IPS DF 6.9 (cell line): ENCODE data around the gene N4BP2.

ENCODE experiments used
- DNase-seq: peaks from one replicate; pipeline ENCODE4 v3.0.0-alpha.2; 2013; ENCODE audit warnings: low read depth, low spot score
- H3K27ac ChIP-seq: one replicate; pipeline ENCODE4 v1.5.1; 2013; ENCODE audit warnings: low read length, control low read depth
- H3K27me3 ChIP-seq: 2 replicates; pipeline ENCODE4 v1.6.1; 2013; ENCODE audit warnings: mild to moderate bottlenecking, low read length; ENCODE audit not compliant: control insufficient read depth, insufficient read depth
- H3K36me3 ChIP-seq: 2 replicates; pipeline ENCODE4 v1.6.1; 2013; ENCODE audit warnings: low read length; ENCODE audit not compliant: control insufficient read depth, insufficient read depth
- H3K4me1 ChIP-seq: 2 replicates; pipeline ENCODE4 v1.6.1; 2013; ENCODE audit warnings: low read length; ENCODE audit not compliant: control insufficient read depth, insufficient read depth
- H3K4me3 ChIP-seq: 2 replicates; pipeline ENCODE4 v1.5.1; 2013; ENCODE audit warnings: mild to moderate bottlenecking, low read length
- H3K9me3 ChIP-seq: 2 replicates; pipeline ENCODE4 v1.6.1; 2013; ENCODE audit warnings: low read length, inconsistent platforms; ENCODE audit not compliant: control insufficient read depth, insufficient read depth
- WGBS: extraction: QIAGEN DNeasy Blood & Tissue Kit; methylation state at CpG from one replicate; pipeline ENCODE4 v1.1.7; 2013; ENCODE audit warnings: mixed read lengths, missing lambda C conversion rate; ENCODE audit not compliant: insufficient read length, insufficient coverage; 5-methylcytosine and 5-hydroxymethylcytosine counted together

N4BP2 gene

DNA sequence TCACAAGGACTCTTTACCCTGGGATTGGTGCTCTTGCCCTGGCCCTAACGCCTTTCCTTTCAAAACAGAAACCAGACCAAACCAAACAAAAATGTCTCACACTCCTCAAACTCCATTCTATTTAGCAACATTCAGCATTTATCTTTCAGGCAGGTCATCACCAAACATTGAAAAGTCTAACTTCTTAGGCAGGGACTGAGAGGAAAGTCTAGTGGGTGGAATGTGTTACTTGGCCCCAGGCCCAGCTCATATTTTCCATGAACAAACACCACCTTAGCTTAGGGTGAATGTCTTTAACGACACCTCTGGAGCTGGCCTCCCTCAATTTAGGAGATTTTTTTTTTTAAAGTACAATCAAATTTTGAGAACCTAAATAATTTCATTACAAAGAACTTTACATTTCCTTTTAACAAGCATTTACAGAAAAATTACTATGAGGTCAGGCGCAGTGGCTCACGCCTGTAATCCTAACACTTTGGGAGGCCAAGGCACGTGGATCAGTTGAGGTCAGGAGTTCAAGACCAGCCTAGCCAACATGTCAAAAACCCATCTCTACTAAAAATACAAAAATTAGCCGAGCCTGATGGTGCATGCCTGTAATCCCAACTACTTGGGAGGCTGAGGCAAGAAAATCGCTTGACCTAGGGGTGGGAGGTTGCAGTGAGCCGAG is 10.2 kb upstream of the N4BP2 start:
- no peaks in the 10 kb centered on the region for H3K9me3 ChIP-seq
- no peak for DNase-seq
- no peak overlapping the region for H3K4me3 ChIP-seq
- no peaks in the 10 kb centered on the region for H3K4me1 ChIP-seq
- H3K36me3 ChIP-seq, result no peaks in the 10 kb centered on the region
- H3K27ac ChIP-seq, result no peak overlapping the region
- H3K27me3 ChIP-seq, result no peaks in the 10 kb centered on the region
- WGBS, result no CpG with 5 or more reads among the region's 8 CpGs

GRCh38 chr4:40053161-40053560 is 3.5 kb upstream of the N4BP2 start:
- Histone ChIP-seq H3K27me3 (no peaks in the 10 kb centered on the region), H3K4me1 (no peaks in the 10 kb centered on the region), H3K27ac (no peak overlapping the region), H3K4me3 (no peak overlapping the region), H3K9me3 (no peaks in the 10 kb centered on the region), H3K36me3 (no peaks in the 10 kb centered on the region)
- WGBS, result no CpG with 5 or more reads among the region's 5 CpGs
- no peak for DNase-seq

GRCh38 chr4:40055511-40055862 is 1.2 kb upstream of the N4BP2 start:
- Histone ChIP-seq H3K4me1 (no peaks in the 10 kb centered on the region), H3K36me3 (no peaks in the 10 kb centered on the region), H3K9me3 (no peaks in the 10 kb centered on the region), H3K4me3 (peak overlapping the region; percentile 89; the same call in 1 of the 2 replicates), H3K27me3 (no peaks in the 10 kb centered on the region), H3K27ac (no peak overlapping the region)
- no peak for DNase-seq
- WGBS, result no CpG with 5 or more reads among the region's 5 CpGs

- Histone ChIP-seq H3K27ac (no peak overlapping the region), H3K9me3 (no peaks in the 10 kb centered on the region), H3K27me3 (no peaks in the 10 kb centered on the region), H3K4me3 (peak overlapping the region; percentile 89), H3K36me3 (no peaks in the 10 kb centered on the region), H3K4me1 (no peaks in the 10 kb centered on the region)
- no CpG with 5 or more reads among the region's 86 CpGs for WGBS
- no peak for DNase-seq
Observed at GRCh38 chr4:40055863-40056715, 561 bp upstream of the N4BP2 start.

DNA sequence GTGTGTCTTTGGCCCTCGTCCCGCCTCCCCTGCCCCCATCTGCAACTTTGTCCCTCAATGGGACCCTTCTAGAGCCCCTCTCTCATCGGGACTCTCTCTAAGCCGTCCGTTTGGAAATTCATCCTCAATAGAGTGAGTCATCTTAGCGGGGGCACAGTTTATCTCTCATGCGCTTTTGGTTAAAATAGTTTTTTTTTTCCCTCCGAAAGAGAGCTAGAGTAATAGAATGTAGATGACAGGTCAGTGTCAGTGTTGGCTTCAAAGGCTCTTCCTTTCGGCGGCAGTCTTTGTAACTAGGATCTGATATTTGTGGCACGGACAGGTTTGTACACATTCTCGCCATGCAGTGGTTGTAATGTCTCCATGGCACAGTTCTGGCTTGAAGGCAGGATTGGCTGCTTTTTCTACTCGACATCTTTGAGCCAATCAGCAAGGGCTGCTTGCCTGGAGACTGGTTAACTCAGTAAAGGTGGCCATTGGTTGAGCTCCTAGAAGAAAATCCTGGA is 989 bp downstream of the N4BP2 start:
- DNase-seq, result no peak
- peak overlapping the region; percentile 89; the same call in 1 of the 2 replicates for H3K4me3 ChIP-seq
- H3K9me3 ChIP-seq, result no peaks in the 10 kb centered on the region
- no peaks in the 10 kb centered on the region for H3K4me1 ChIP-seq
- H3K27ac ChIP-seq, result no peak overlapping the region
- H3K36me3 ChIP-seq, result no peaks in the 10 kb centered on the region
- WGBS, result no CpG with 5 or more reads among the region's 13 CpGs
- H3K27me3 ChIP-seq, result no peaks in the 10 kb centered on the region

DNA sequence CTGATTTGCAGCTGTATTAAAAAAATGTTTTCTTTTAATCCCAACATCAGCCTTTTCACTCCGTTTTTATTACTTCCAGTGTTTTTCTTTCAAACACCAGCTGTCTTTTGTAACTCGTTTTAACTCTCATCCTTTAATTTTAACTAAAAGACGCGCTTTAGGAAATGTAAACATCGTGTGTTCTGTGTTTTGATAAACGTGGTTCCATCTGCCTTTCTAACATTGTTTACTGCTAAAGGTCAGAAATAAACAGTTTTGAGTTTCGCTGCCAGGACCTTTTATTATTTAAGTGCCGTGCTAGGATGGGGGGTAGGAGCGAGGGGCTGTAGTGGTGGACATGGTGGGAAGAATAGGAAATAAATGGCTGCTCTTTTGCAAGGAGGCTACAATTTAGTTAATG is 1.5 kb downstream of the N4BP2 start:
- Histone ChIP-seq H3K4me1 (no peaks in the 10 kb centered on the region), H3K9me3 (no peaks in the 10 kb centered on the region), H3K27me3 (no peaks in the 10 kb centered on the region), H3K4me3 (peak overlapping the region; percentile 89; the same call in 1 of the 2 replicates), H3K27ac (no peak overlapping the region), H3K36me3 (no peaks in the 10 kb centered on the region)
- no CpG with 5 or more reads among the region's 9 CpGs for WGBS
- DNase-seq, result no peak

- no peaks in the 10 kb centered on the region for H3K9me3 ChIP-seq
- H3K4me1 ChIP-seq, result no peaks in the 10 kb centered on the region
- no peak overlapping the region for H3K27ac ChIP-seq
- H3K36me3 ChIP-seq, result no peaks in the 10 kb centered on the region
- no CpG with 5 or more reads among the region's 14 CpGs for WGBS
- H3K27me3 ChIP-seq, result no peaks in the 10 kb centered on the region
- no peak for DNase-seq
- H3K4me3 ChIP-seq, result no peak overlapping the region
Observed at GRCh38 chr4:40058854-40059253, 2.2 kb downstream of the N4BP2 start.

DNA sequence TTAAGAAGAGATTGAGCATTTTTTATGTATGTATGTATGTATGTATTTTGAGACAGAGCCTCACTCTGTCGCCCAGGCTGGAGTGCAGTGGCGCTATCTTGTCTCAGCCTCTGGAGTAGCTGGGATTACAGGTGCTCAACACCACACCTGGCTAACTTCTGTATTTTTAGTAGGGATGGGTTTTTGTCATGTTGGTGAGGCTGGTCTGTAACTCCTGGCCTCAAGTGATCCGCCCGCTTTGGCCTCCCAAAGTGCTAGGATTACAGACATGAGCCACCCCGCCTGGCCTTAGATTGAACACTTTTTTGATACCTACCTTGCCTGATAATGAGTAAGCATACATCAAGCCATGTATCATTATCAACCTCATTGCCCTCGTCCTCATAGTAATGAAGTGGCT is 2.7 kb downstream of the N4BP2 start:
- Histone ChIP-seq H3K36me3 (no peaks in the 10 kb centered on the region), H3K4me3 (no peak overlapping the region), H3K27me3 (no peaks in the 10 kb centered on the region), H3K9me3 (no peaks in the 10 kb centered on the region), H3K4me1 (no peaks in the 10 kb centered on the region), H3K27ac (no peak overlapping the region)
- no peak for DNase-seq
- no CpG with 5 or more reads among the region's 6 CpGs for WGBS

DNA sequence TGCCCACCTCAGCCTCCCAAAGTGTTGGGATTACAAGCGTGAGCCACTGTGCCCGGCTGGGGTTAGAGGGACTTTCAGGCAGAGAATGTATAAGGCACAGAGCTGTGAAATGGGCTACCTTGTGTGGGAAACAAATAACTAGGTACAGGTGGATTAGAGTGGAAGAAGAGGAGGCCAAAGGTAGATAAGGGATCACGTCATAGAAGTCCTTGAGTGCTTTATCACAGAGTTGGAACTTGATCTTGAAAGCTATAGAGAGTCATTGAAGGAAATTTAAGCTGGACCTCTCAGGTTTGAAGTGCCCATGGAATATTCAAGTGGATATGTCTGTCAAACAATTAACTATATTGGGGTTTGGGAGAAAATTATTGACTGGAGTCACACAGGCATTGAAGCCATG is 8.4 kb downstream of the N4BP2 start:
- Histone ChIP-seq H3K27ac (no peak overlapping the region), H3K27me3 (no peaks in the 10 kb centered on the region), H3K36me3 (no peaks in the 10 kb centered on the region), H3K4me3 (no peak overlapping the region), H3K4me1 (no peaks in the 10 kb centered on the region), H3K9me3 (no peaks in the 10 kb centered on the region)
- no CpG with 5 or more reads among the region's 3 CpGs for whole genome bisulfite sequencing
- no peak for DNase-seq

GRCh38 chr4:40066651-40067050 is 10.0 kb downstream of the N4BP2 start:
- Histone ChIP-seq H3K9me3 (no peaks in the 10 kb centered on the region), H3K27ac (no peak overlapping the region), H3K4me1 (no peaks in the 10 kb centered on the region), H3K27me3 (no peaks in the 10 kb centered on the region), H3K4me3 (no peak overlapping the region), H3K36me3 (no peaks in the 10 kb centered on the region)
- no peak for DNase-seq
- WGBS, result no CpG with 5 or more reads among the region's 3 CpGs
